Stomach (tissue), 9 donors: ENCODE results near the gene ASMTL. TPM values are rescaled to one million over a fixed set of nuclear protein-coding genes. Genes with fewer than 3 reads are reported as not detected.
A peak's percentile ranks its signal among the peaks of the same experiment; 100 is the strongest.

ENCODE experiments used
- DNase-seq, 2 donors: peaks; one replicate each; pipeline versions ENCODE4 v3.0.0 to v3.0.0-alpha.2; 2013 to 2019
- H3K27ac ChIP-seq, 5 donors: fragments of 200-600 bp in 4 of 5; sonication (generic) in 4 of 5; one replicate each; pipeline ENCODE4 v1.5.1; 2013 to 2019; ENCODE audit warnings: mild to moderate bottlenecking in 1 of 5, moderate library complexity in 1 of 5
- H3K27me3 ChIP-seq, 3 donors: fragments of 200-600 bp; sonication (generic); one replicate each; pipeline ENCODE4 v1.5.1; 2017 to 2019; ENCODE audit warnings: mixed run types in 1 of 3
- H3K36me3 ChIP-seq, 4 donors: fragments of 200-600 bp; sonication (generic); 1 replicate in 3 of 4; 2 replicates in 1 of 4; pipeline ENCODE4 v1.5.1; 2016 to 2019
- H3K4me1 ChIP-seq, 4 donors: fragments of 200-600 bp; sonication (generic); one replicate each; pipeline ENCODE4 v1.5.1; 2016 to 2019
- H3K4me3 ChIP-seq, 4 donors: fragments of 200-600 bp; sonication (generic) in 3 of 4; one replicate each; pipeline ENCODE4 v1.5.1; 2016 to 2019; ENCODE audit warnings: mild to moderate bottlenecking in 1 of 4
- H3K9me3 ChIP-seq, 4 donors: fragments of 200-600 bp; sonication (generic); one replicate each; pipeline ENCODE4 v1.5.1; 2016 to 2019
- CTCF ChIP-seq, 7 experiments: fragments of 450-650 bp in 4 of 7; fragments of 200-600 bp in 3 of 7; sonication (generic) in 3 of 7; IDR thresholded peaks; one replicate each; pipeline ENCODE4 v1.5.1; 2016 to 2019; ENCODE audit warnings: antibody characterized with exemption in 7 of 7, control low read depth in 2 of 7, mild to moderate bottlenecking in 1 of 7
- EP300 ChIP-seq: sonication (generic); formaldehyde crosslinking; IDR thresholded peaks from one replicate; pipeline ENCODE4 v1.6.1; 2017; ENCODE audit warnings: antibody characterized with exemption
- POLR2A ChIP-seq, 4 donors: fragments of 450-650 bp; IDR thresholded peaks; one replicate each; pipeline ENCODE4 v1.6.1; 2016; ENCODE audit warnings: antibody characterized with exemption in 4 of 4, control low read depth in 2 of 4, mild to moderate bottlenecking in 1 of 4, moderate library complexity in 1 of 4
- POLR2AphosphoS5 ChIP-seq, 3 donors: sonication (generic); formaldehyde crosslinking; IDR thresholded peaks; one replicate each; pipeline ENCODE4 v1.6.1; 2016; ENCODE audit warnings: antibody characterized with exemption in 3 of 3
- WGBS, 5 donors: extraction: QIAGEN DNeasy Blood & Tissue Kit in 3 of 5; methylation state at CpG; one replicate each; pipeline versions ENCODE4 v1.1.5 to v1.1.7; 2013 to 2018; 5-methylcytosine and 5-hydroxymethylcytosine counted together
- intact Hi-C: fragments of 100-400 bp; cut with DNase I; formaldehyde crosslinking; loops from one replicate; pipeline ENCODE4 v1.15.1; 2023; ENCODE audit warnings: low total_unique reads
- polyA plus RNA-seq, 3 donors: library from polyadenylated mRNA; stranded (reverse); fragments of 200-250 nt; gene quantifications; one replicate each; pipeline ENCODE4 v1.2.3, GENCODE V29; 2013
- total RNA-seq, 5 donors: library from RNA; depleted of rRNA; stranded (reverse); fragments of >200 nt; gene quantifications; one replicate each; pipeline versions ENCODE4 v1.1.0 to v1.2.3, GENCODE V29; 2014 to 2016
- donor health status: healthy with polysubstance abuse.
- donor health status: Bipolar disorder and iron deficiency.
- donor health status: healthy.

ASMTL gene
- total and polyA plus RNA-seq, 8 donors: 5.8 to 45.8 (median 17.9) TPM

- intact Hi-C loops: no loop called here
- peaks cover 0 to 7% (median 4%) of the 10 kb centered on the region in 4 donors for H3K4me1 ChIP-seq
- peaks cover 0 to 17% (median 0%) of the 10 kb centered on the region in 3 donors for H3K27me3 ChIP-seq
- 10 to 24% (median 15%) methylated on average over 23 to 26 of the region's 26 CpGs for WGBS, 5 donors
- H3K36me3 ChIP-seq: no peaks in the 10 kb centered on the region
- peak; percentile 57 to 81 for DNase-seq
- TF ChIP-seq POLR2AphosphoS5 (IDR thresholded peaks at IDR 0.05) (peak in 2 of 3 donors; percentile 40 to 44), CTCF (IDR thresholded peaks at IDR 0.05) (no peak)
- H3K9me3 ChIP-seq: peaks cover 0 to 10% (median 4%) of the 10 kb centered on the region in 4 donors
- H3K27ac ChIP-seq: peak overlapping the region; percentile 20 to 83 (median 63)
- H3K4me3 ChIP-seq: no peak overlapping the region
These were observed 29.2 kb upstream of the ASMTL start for GRCh38 chrX:1481636-1482529.

- TF ChIP-seq POLR2A (IDR thresholded peaks at IDR 0.05) (no peak), EP300 (no peak), CTCF (IDR thresholded peaks at IDR 0.05) (no peak), POLR2AphosphoS5 (IDR thresholded peaks at IDR 0.05) (no peak)
- Histone ChIP-seq H3K27me3 (peaks cover 0 to 4% (median 0%) of the 10 kb centered on the region in 3 donors), H3K4me3 (no peak overlapping the region), H3K4me1 (peaks cover 0 to 7% (median 4%) of the 10 kb centered on the region in 4 donors), H3K36me3 (no peaks in the 10 kb centered on the region), H3K9me3 (peaks cover 0 to 7% (median 3%) of the 10 kb centered on the region in 4 donors), H3K27ac (peak overlapping the region in 1 of 5 donors; percentile 8)
- intact Hi-C loops: no loop called here
- 67 to 78% (median 77%) methylated on average over 8 of the region's 8 CpGs for WGBS, 5 donors
- no peak for DNase-seq
These were observed 27.5 kb upstream of the ASMTL start for GRCh38 chrX:1480082-1480785.

- Histone ChIP-seq H3K27me3 (peaks cover 0 to 4% (median 0%) of the 10 kb centered on the region in 3 donors), H3K27ac (no peak overlapping the region), H3K4me1 (peaks cover 0 to 7% (median 4%) of the 10 kb centered on the region in 4 donors), H3K36me3 (no peaks in the 10 kb centered on the region), H3K4me3 (no peak overlapping the region), H3K9me3 (peaks cover 0 to 7% (median 3%) of the 10 kb centered on the region in 4 donors)
- 65 to 83% (median 70%) methylated on average over 8 of the region's 8 CpGs for WGBS, 5 donors
- intact Hi-C loops: no loop called here
- no peak for TF ChIP-seq CTCF (IDR thresholded peaks at IDR 0.05)
- no peak for TF ChIP-seq EP300
- no peak for TF ChIP-seq POLR2AphosphoS5 (IDR thresholded peaks at IDR 0.05)
- TF ChIP-seq POLR2A (IDR thresholded peaks at IDR 0.05): no peak
- no peak for DNase-seq
These were observed 25.2 kb upstream of the ASMTL start for GRCh38 chrX:1477801-1478458.

- H3K4me3 ChIP-seq: no peak overlapping the region
- H3K4me1 ChIP-seq: peaks cover 0 to 7% (median 3%) of the 10 kb centered on the region in 4 donors
- no peak for DNase-seq
- 44 to 89% (median 66%) methylated on average over 3 of the region's 3 CpGs for WGBS, 5 donors
- peaks cover 0 to 4% (median 0%) of the 10 kb centered on the region in 3 donors for H3K27me3 ChIP-seq
- peaks cover 0 to 7% (median 3%) of the 10 kb centered on the region in 4 donors for H3K9me3 ChIP-seq
- no peak for TF ChIP-seq POLR2AphosphoS5 (IDR thresholded peaks at IDR 0.05)
- no peak for TF ChIP-seq EP300
- no peak for TF ChIP-seq CTCF (IDR thresholded peaks at IDR 0.05)
- intact Hi-C loops: no loop called here
- H3K36me3 ChIP-seq: no peaks in the 10 kb centered on the region
- H3K27ac ChIP-seq: no peak overlapping the region
These were observed 24.5 kb upstream of the ASMTL start for GRCh38 chrX:1477229-1477628.
